NB4 (cell line): Measurements from ENCODE around the gene FGA.

Experiments used
- CTCF ChIP-seq: IDR thresholded peaks from one replicate; pipeline ENCODE4 v1.5.1; 2012; ENCODE audit warnings: low read depth, low read length
- MAX ChIP-seq: IDR thresholded peaks from 2 replicates; pipeline ENCODE4 v1.6.1; 2011; ENCODE audit warnings: low read depth, low read length
- MYC ChIP-seq: IDR thresholded peaks from 2 replicates; pipeline ENCODE4 v1.6.1; 2011; ENCODE audit warnings: low read depth, low read length
- POLR2A ChIP-seq: IDR thresholded peaks from 2 replicates; pipeline ENCODE4 v1.6.1; 2011; ENCODE audit warnings: mild to moderate bottlenecking; ENCODE audit not compliant: insufficient read length; ENCODE audit errors: extremely low read depth

GRCh38 chr4:154565704-154566103 lies 24.8 kb downstream of the FGA start:
- TF ChIP-seq CTCF (no peak), POLR2A (no peak), MAX (no peak), MYC (no peak)
